H9 (cell line): ENCODE measurements around the gene CRACR2B. TPM values are rescaled to one million over a fixed set of nuclear protein-coding genes. Genes with fewer than 3 reads are reported as not detected.

Experiments used
- DNase-seq: peaks from one replicate; pipeline ENCODE4 v3.0.0-alpha.2; 2017
- H2AFZ ChIP-seq: one replicate; pipeline ENCODE4 v1.6.1; 2013; ENCODE audit warnings: mild to moderate bottlenecking, low read length, control low read depth, moderate library complexity
- H2AK5ac ChIP-seq: 2 replicates; pipeline ENCODE4 v1.6.1; 2013; ENCODE audit warnings: low read length, control low read depth, mixed read lengths; ENCODE audit not compliant: insufficient read length
- H2BK120ac ChIP-seq: one replicate; pipeline ENCODE4 v1.6.1; 2013; ENCODE audit warnings: low read depth, mild to moderate bottlenecking, low read length, control low read depth, inconsistent platforms; ENCODE audit not compliant: poor library complexity, severe bottlenecking
- H2BK12ac ChIP-seq: 2 replicates; pipeline ENCODE4 v1.6.1; 2013; ENCODE audit warnings: low read length, control low read depth, mixed read lengths, low read depth; ENCODE audit not compliant: insufficient read length
- H2BK15ac ChIP-seq: 2 replicates; pipeline ENCODE4 v1.6.1; 2013; ENCODE audit warnings: low read depth, low read length, control low read depth
- H2BK20ac ChIP-seq: one replicate; pipeline ENCODE4 v1.6.1; 2013; ENCODE audit warnings: low read depth, mild to moderate bottlenecking, low read length, control low read depth, inconsistent platforms; ENCODE audit not compliant: poor library complexity, severe bottlenecking
- H2BK5ac ChIP-seq: 2 replicates; pipeline ENCODE4 v1.6.1; 2013; ENCODE audit warnings: low read length, control low read depth, mixed read lengths; ENCODE audit not compliant: insufficient read length
- H3K14ac ChIP-seq: 2 replicates; pipeline ENCODE4 v1.6.1; 2013; ENCODE audit warnings: low read length, control low read depth; ENCODE audit not compliant: insufficient read depth
- H3K18ac ChIP-seq: 2 replicates; pipeline ENCODE4 v1.6.1; 2013; ENCODE audit warnings: low read depth, mild to moderate bottlenecking, mixed read lengths, low read length, control low read depth; ENCODE audit not compliant: insufficient read length
- H3K23ac ChIP-seq: 2 replicates; pipeline ENCODE4 v1.6.1; 2013; ENCODE audit warnings: low read length, control low read depth, mixed read lengths, low read depth; ENCODE audit not compliant: insufficient read length
- H3K23me2 ChIP-seq: 2 replicates; pipeline ENCODE4 v1.6.1; 2013; ENCODE audit warnings: low read depth, mild to moderate bottlenecking, mixed read lengths, low read length, control low read depth; ENCODE audit not compliant: insufficient read length, poor library complexity, severe bottlenecking
- H3K27ac ChIP-seq: 2 replicates; pipeline ENCODE4 v1.5.1; 2013; ENCODE audit warnings: low read length, control low read depth, mixed read lengths, low read depth; ENCODE audit not compliant: insufficient read length
- H3K27me3 ChIP-seq: 2 replicates; pipeline ENCODE4 v1.6.1; 2013; ENCODE audit warnings: low read length, control low read depth, inconsistent platforms; ENCODE audit not compliant: insufficient read depth
- H3K4ac ChIP-seq: 2 replicates; pipeline ENCODE4 v1.6.1; 2013; ENCODE audit warnings: low read depth, mild to moderate bottlenecking, control low read depth, inconsistent platforms, low read length, moderate library complexity
- H3K4me1 ChIP-seq: 2 replicates; pipeline ENCODE4 v1.6.1; 2013; ENCODE audit warnings: low read length, control low read depth, inconsistent platforms; ENCODE audit not compliant: insufficient read depth
- H3K4me2 ChIP-seq: 2 replicates; pipeline ENCODE4 v1.6.1; 2013; ENCODE audit warnings: low read length, control low read depth, mixed read lengths; ENCODE audit not compliant: insufficient read length, insufficient read depth
- H3K56ac ChIP-seq: 2 replicates; pipeline ENCODE4 v1.6.1; 2013; ENCODE audit warnings: low read depth, mild to moderate bottlenecking, mixed read lengths, low read length, control low read depth; ENCODE audit not compliant: insufficient read length
- H3K79me1 ChIP-seq: 2 replicates; pipeline ENCODE4 v1.6.1; 2013; ENCODE audit warnings: low read depth, mild to moderate bottlenecking, moderate library complexity, low read length, control low read depth, inconsistent platforms; ENCODE audit not compliant: insufficient read depth, poor library complexity, severe bottlenecking
- H3K79me2 ChIP-seq: 2 replicates; pipeline ENCODE4 v1.6.1; 2013; ENCODE audit warnings: low read length, control low read depth, inconsistent platforms; ENCODE audit not compliant: insufficient read depth
- H3K9ac ChIP-seq: 2 replicates; pipeline ENCODE4 v1.6.1; 2013; ENCODE audit warnings: low read length, control low read depth, mixed read lengths; ENCODE audit not compliant: insufficient read length; ENCODE audit errors: extremely low read depth
- H3K9me3 ChIP-seq: one replicate; pipeline ENCODE4 v1.6.1; 2013; ENCODE audit warnings: low read depth, low read length, inconsistent platforms; ENCODE audit not compliant: control insufficient read depth
- H3T11ph ChIP-seq: one replicate; pipeline ENCODE4 v1.6.1; 2013; ENCODE audit warnings: mild to moderate bottlenecking, low read length, control low read depth, inconsistent platforms
- H4K20me1 ChIP-seq: one replicate; pipeline ENCODE4 v1.6.1; 2013; ENCODE audit not compliant: control insufficient read depth, insufficient read length, insufficient read depth
- H4K5ac ChIP-seq: 2 replicates; pipeline ENCODE4 v1.6.1; 2013; ENCODE audit warnings: low read depth, mild to moderate bottlenecking, mixed read lengths, low read length, control low read depth; ENCODE audit not compliant: insufficient read length
- H4K8ac ChIP-seq: replicated peaks from 2 replicates; pipeline ENCODE4 v1.6.1; 2013; ENCODE audit warnings: low read length, control low read depth, mixed read lengths, low read depth; ENCODE audit not compliant: insufficient read length
- H4K91ac ChIP-seq: 2 replicates; pipeline ENCODE4 v1.6.1; 2013; ENCODE audit warnings: low read depth, mild to moderate bottlenecking, moderate library complexity, mixed read lengths, low read length, control low read depth; ENCODE audit not compliant: insufficient read length
- H3K27ac Mint-ChIP-seq, 3 experiments: 2 replicates in 2 of 3; 3 replicates in 1 of 3; pipeline ENCODE4 v1.8.0; 2020 to 2021; ENCODE audit warnings: mixed read lengths in 3 of 3, mild to moderate bottlenecking in 1 of 3, moderate library complexity in 1 of 3
- H3K27me3 Mint-ChIP-seq: 2 replicates; pipeline ENCODE4 v1.8.0; 2021; ENCODE audit warnings: low read depth, mild to moderate bottlenecking, moderate library complexity, mixed read lengths
- H3K36me3 Mint-ChIP-seq, 3 experiments: 2 replicates in 2 of 3; 3 replicates in 1 of 3; pipeline ENCODE4 v1.8.0; 2020 to 2021; ENCODE audit warnings: low read depth in 3 of 3, mixed read lengths in 3 of 3; ENCODE audit not compliant: insufficient read depth in 1 of 3
- H3K4me1 Mint-ChIP-seq, 2 experiments: 2 replicates each; pipeline ENCODE4 v1.8.0; 2020; ENCODE audit warnings: mixed read lengths in 2 of 2
- H3K4me3 Mint-ChIP-seq, 2 experiments: 2 replicates in 1 of 2; 3 replicates in 1 of 2; pipeline ENCODE4 v1.8.0; 2020 to 2021; ENCODE audit warnings: mild to moderate bottlenecking in 2 of 2, mixed read lengths in 2 of 2, moderate library complexity in 1 of 2
- H3K9me3 Mint-ChIP-seq, 2 experiments: 2 replicates in 1 of 2; 3 replicates in 1 of 2; pipeline ENCODE4 v1.8.0; 2020; ENCODE audit warnings: mild to moderate bottlenecking in 2 of 2, mixed read lengths in 2 of 2, moderate library complexity in 1 of 2
- CTCF ChIP-seq: fragments of 200-600 bp; sonication (generic); conservative IDR thresholded peaks from 3 replicates; pipeline ENCODE4 v1.8.0; 2021; ENCODE audit warnings: antibody characterized with exemption, mild to moderate bottlenecking
- WGBS: extraction: QIAGEN DNeasy Blood & Tissue Kit; methylation state at CpG from one replicate; pipeline ENCODE4 v1.1.7; 2013; ENCODE audit warnings: missing lambda C conversion rate, low lambda C conversion rate, mixed read lengths; ENCODE audit not compliant: insufficient read length; ENCODE audit errors: extremely low coverage; 5-methylcytosine and 5-hydroxymethylcytosine counted together
- total RNA-seq: library from RNA; stranded (reverse); gene quantifications from 2 replicates; pipeline ENCODE4 v1.2.1, GENCODE V29; 2021

The CRACR2B gene
- total RNA-seq, 1 experiment from 2014 or later = 29.0 TPM

- Histone ChIP-seq H2AFZ (no peak overlapping the region), H4K5ac (no peak overlapping the region)
Measured at GRCh38 chr11:804599-804964, 23.1 kb upstream of the CRACR2B start.

More at GRCh38 chr11:804599-804964, 23.1 kb upstream of the CRACR2B start:
- Mint-ChIP-seq H3K9me3 (no peaks in the 10 kb centered on the region), H3K36me3 (peaks cover 2 to 8% (median 8%) of the 10 kb centered on the region in 3 experiments; a peak in 5 of 7 replicates), H3K4me3 (peak overlapping the region; percentile 64 to 79), H3K27ac (no peak overlapping the region), H3K4me1 (peaks cover 11 to 19% of the 10 kb centered on the region in 2 experiments), H3K27me3 (no peaks in the 10 kb centered on the region)
- Histone ChIP-seq H4K91ac (no peak overlapping the region), H3K18ac (no peak overlapping the region), H3K79me1 (no peaks in the 10 kb centered on the region), H3K4ac (no peak overlapping the region), H4K8ac (no peak overlapping the region), H3K27me3 (no peaks in the 10 kb centered on the region), H3T11ph (no peak overlapping the region), H3K14ac (no peak overlapping the region), H3K9ac (no peak overlapping the region), H3K23me2 (peaks cover 12% of the 10 kb centered on the region), H4K20me1 (no peaks in the 10 kb centered on the region), H2BK120ac (no peak overlapping the region), H2AK5ac (no peak overlapping the region), H2BK5ac (no peak overlapping the region), H3K27ac (no peak overlapping the region), H3K79me2 (no peaks in the 10 kb centered on the region), H3K9me3 (no peaks in the 10 kb centered on the region), H2BK12ac (no peak overlapping the region), H2BK20ac (no peak overlapping the region), H3K56ac (no peak overlapping the region), H3K4me1 (no peaks in the 10 kb centered on the region), H2BK15ac (no peak overlapping the region), H3K4me2 (peak overlapping the region; percentile 56), H3K23ac (no peak overlapping the region)
- no peak for TF ChIP-seq CTCF
- no peak for DNase-seq
- WGBS = no CpG with 5 or more reads among the region's 18 CpGs
